ENCODE results near the gene PHF23.
A peak's percentile ranks its signal among the peaks of the same experiment; 100 is the strongest.

The PHF23 gene

DNA sequence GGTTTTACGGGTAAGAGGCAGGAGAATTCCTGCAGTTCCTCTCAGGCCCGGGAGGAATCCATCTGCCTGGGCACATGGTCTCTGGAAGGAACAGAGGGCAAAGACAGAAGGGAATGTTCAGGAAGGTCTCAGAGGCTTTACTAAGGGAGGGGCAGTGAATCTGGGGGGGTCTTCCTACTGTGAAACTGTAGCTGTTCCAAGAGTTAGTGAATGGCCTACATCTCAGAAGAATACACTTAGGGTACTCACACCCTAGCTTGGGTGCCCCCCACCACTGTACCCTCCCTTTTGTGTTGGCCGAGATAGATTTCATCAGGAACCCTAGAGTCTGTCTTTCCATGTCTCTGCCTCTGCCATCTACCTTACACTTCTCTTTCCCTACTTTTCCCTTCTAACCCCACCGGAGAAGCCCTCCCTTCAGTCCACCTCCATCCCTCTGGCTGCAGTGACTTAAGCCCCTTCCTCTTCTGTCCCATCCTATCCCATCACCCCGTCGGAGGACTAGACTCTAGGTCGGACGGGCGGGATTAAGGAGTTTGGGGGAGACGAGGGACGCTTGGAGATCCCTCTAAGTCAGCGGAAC lies 19.9 kb downstream of the PHF23 start:
- Histone ChIP-seq H2BK5ac (ENCODE audit: low read length) (no peak overlapping the region), H2BK120ac (ENCODE audit: low read depth, low read length) (no peak overlapping the region), H4K8ac (ENCODE audit: low read depth, low read length) (no peak overlapping the region), H2BK15ac (ENCODE audit: low read length) (peak overlapping the region; percentile 6), H3K79me1 (ENCODE audit: low read depth, low read length) (peaks cover 2% of the 10 kb centered on the region), H3K27me3 (ENCODE audit: control insufficient read depth in 3 of 3, insufficient read depth in 3 of 3, low read depth in 1 of 3, low read length in 3 of 3) (no peaks in the 10 kb centered on the region), H4K91ac (ENCODE audit: low read depth, low read length, poor library complexity) (no peak overlapping the region), H3K14ac (ENCODE audit: low read length) (no peak overlapping the region), H2AK5ac (ENCODE audit: low read depth, low read length) (peak overlapping the region; percentile 22), H3K9me3 (replicated peaks in 1 of 2; ENCODE audit: control insufficient read depth in 2 of 2, insufficient read depth in 1 of 2, low read depth in 1 of 2, low read length in 2 of 2) (no peaks in the 10 kb centered on the region), H3K4me3 (ENCODE audit: low read length in 2 of 2) (peak overlapping the region; percentile 58 to 67), H3K4ac (ENCODE audit: low read length) (no peak overlapping the region), H3K9ac (ENCODE audit: low read depth, low read length, poor library complexity) (no peak overlapping the region), H3K18ac (ENCODE audit: low read length) (peak overlapping the region; percentile 38), H3K36me3 (replicated peaks in 1 of 2; ENCODE audit: control insufficient read depth in 2 of 2, insufficient read depth in 2 of 2, low read length in 2 of 2) (peaks cover 26 to 39% of the 10 kb centered on the region in 2 donors), H3K4me2 (ENCODE audit: insufficient read depth, low read length, poor library complexity, severe bottlenecking) (peak overlapping the region; percentile 38), H3K23ac (ENCODE audit: low read depth, low read length, poor library complexity) (no peak overlapping the region), H2BK12ac (ENCODE audit: low read length) (no peak overlapping the region), H2AFZ (ENCODE audit: low read length) (peak overlapping the region; percentile 83), H3K4me1 (ENCODE audit: control insufficient read depth in 2 of 2, insufficient read depth in 1 of 2, low read depth in 1 of 2, low read length in 2 of 2) (peaks cover 29 to 35% of the 10 kb centered on the region in 2 donors), H3K27ac (replicated peaks; ENCODE audit: low read length) (peak overlapping the region; percentile 3)
- DNase-seq (ENCODE audit: low spot score), result no peak
- no CpG with 5 or more reads among the region's 12 CpGs for WGBS, 2 donors (ENCODE audit: extremely low coverage in 2 of 2, insufficient read length in 2 of 2, insufficient replicate concordance in 1 of 2)

DNA sequence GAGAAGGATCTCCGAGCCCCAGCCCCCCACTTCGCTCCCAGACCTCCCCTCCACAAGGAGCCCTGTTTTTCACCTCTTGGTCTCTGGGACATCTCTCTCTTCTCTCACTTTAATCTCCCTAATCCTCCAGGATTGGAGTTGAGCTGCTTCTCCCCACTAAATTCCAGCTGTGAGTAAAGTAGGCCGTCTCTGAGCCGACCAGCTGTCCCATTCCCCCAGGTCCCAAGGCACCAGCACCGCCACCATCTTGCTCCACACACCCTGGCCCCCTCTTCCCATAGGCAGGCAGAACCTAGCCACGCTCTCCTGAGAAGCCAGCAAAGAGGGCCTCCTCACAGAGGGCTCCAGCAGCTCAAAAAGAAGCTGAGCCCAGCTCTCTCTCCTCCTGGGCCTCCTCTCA lies 20.5 kb downstream of the PHF23 start:
- Histone ChIP-seq H3K79me1 (ENCODE audit: low read depth, low read length) (peaks cover 2% of the 10 kb centered on the region), H2AFZ (ENCODE audit: low read length) (peak overlapping the region; percentile 83), H2BK5ac (ENCODE audit: low read length) (no peak overlapping the region), H4K8ac (ENCODE audit: low read depth, low read length) (no peak overlapping the region), H2BK15ac (ENCODE audit: low read length) (peak overlapping the region; percentile 6), H3K23ac (ENCODE audit: low read depth, low read length, poor library complexity) (no peak overlapping the region), H2BK12ac (ENCODE audit: low read length) (no peak overlapping the region), H4K91ac (ENCODE audit: low read depth, low read length, poor library complexity) (no peak overlapping the region), H3K9ac (ENCODE audit: low read depth, low read length, poor library complexity) (no peak overlapping the region), H3K9me3 (replicated peaks in 1 of 2; ENCODE audit: control insufficient read depth in 2 of 2, insufficient read depth in 1 of 2, low read depth in 1 of 2, low read length in 2 of 2) (no peaks in the 10 kb centered on the region), H3K4me3 (ENCODE audit: low read length in 2 of 2) (no peak overlapping the region), H3K4me2 (ENCODE audit: insufficient read depth, low read length, poor library complexity, severe bottlenecking) (no peak overlapping the region), H3K27me3 (ENCODE audit: control insufficient read depth in 3 of 3, insufficient read depth in 3 of 3, low read depth in 1 of 3, low read length in 3 of 3) (no peaks in the 10 kb centered on the region), H3K14ac (ENCODE audit: low read length) (no peak overlapping the region), H2AK5ac (ENCODE audit: low read depth, low read length) (peak overlapping the region; percentile 22), H3K18ac (ENCODE audit: low read length) (no peak overlapping the region), H3K4me1 (ENCODE audit: control insufficient read depth in 2 of 2, insufficient read depth in 1 of 2, low read depth in 1 of 2, low read length in 2 of 2) (peaks cover 29 to 35% of the 10 kb centered on the region in 2 donors), H3K4ac (ENCODE audit: low read length) (no peak overlapping the region), H3K27ac (replicated peaks; ENCODE audit: low read length) (no peak overlapping the region), H3K36me3 (replicated peaks in 1 of 2; ENCODE audit: control insufficient read depth in 2 of 2, insufficient read depth in 2 of 2, low read length in 2 of 2) (peaks cover 20 to 34% of the 10 kb centered on the region in 2 donors), H2BK120ac (ENCODE audit: low read depth, low read length) (no peak overlapping the region)
- no peak for DNase-seq (ENCODE audit: low spot score)
- WGBS, 2 donors (ENCODE audit: extremely low coverage in 2 of 2, insufficient read length in 2 of 2, insufficient replicate concordance in 1 of 2), result no CpG with 5 or more reads among the region's 6 CpGs

DNA sequence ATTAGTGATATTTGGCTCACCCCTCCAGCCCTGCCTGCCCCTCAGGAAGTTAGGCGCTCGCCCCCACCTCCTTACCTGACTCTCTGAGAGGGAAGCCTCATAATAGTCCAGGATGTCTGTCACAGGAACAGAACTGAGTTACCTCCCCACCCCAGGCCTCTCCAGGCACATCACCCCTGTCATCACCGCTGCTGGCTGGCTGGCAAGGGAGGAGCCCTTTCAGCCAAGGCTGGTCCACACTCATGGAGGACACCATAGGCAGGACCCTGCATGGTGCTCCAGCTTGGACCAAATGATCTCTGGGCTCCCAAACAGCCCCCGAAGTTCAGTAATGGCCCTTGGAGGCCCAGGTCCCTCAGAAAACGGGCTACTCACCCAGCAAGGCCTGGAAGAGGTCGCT lies 21.1 kb downstream of the PHF23 start:
- Histone ChIP-seq H3K4ac (ENCODE audit: low read length) (peak overlapping the region; percentile 41), H3K4me3 (ENCODE audit: low read length in 2 of 2) (peak overlapping the region in 1 of 2 donors; percentile 44), H3K27ac (replicated peaks; ENCODE audit: low read length) (peak overlapping the region; percentile 54), H3K79me1 (ENCODE audit: low read depth, low read length) (peaks cover 2% of the 10 kb centered on the region), H3K9me3 (replicated peaks in 1 of 2; ENCODE audit: control insufficient read depth in 2 of 2, insufficient read depth in 1 of 2, low read depth in 1 of 2, low read length in 2 of 2) (no peaks in the 10 kb centered on the region), H2AK5ac (ENCODE audit: low read depth, low read length) (peak overlapping the region; percentile 22), H2BK15ac (ENCODE audit: low read length) (peak overlapping the region; percentile 90), H2BK12ac (ENCODE audit: low read length) (peak overlapping the region; percentile 96), H2AFZ (ENCODE audit: low read length) (peak overlapping the region; percentile 77), H3K9ac (ENCODE audit: low read depth, low read length, poor library complexity) (no peak overlapping the region), H3K23ac (ENCODE audit: low read depth, low read length, poor library complexity) (peak overlapping the region; percentile 27), H3K4me2 (ENCODE audit: insufficient read depth, low read length, poor library complexity, severe bottlenecking) (peak overlapping the region; percentile 54), H4K91ac (ENCODE audit: low read depth, low read length, poor library complexity) (peak overlapping the region; percentile 25), H3K27me3 (ENCODE audit: control insufficient read depth in 3 of 3, insufficient read depth in 3 of 3, low read depth in 1 of 3, low read length in 3 of 3) (no peaks in the 10 kb centered on the region), H3K36me3 (replicated peaks in 1 of 2; ENCODE audit: control insufficient read depth in 2 of 2, insufficient read depth in 2 of 2, low read length in 2 of 2) (peaks cover 15 to 28% of the 10 kb centered on the region in 2 donors), H3K18ac (ENCODE audit: low read length) (peak overlapping the region; percentile 86), H2BK5ac (ENCODE audit: low read length) (peak overlapping the region; percentile 76), H3K4me1 (ENCODE audit: control insufficient read depth in 2 of 2, insufficient read depth in 1 of 2, low read depth in 1 of 2, low read length in 2 of 2) (peaks cover 33 to 40% of the 10 kb centered on the region in 2 donors), H4K8ac (ENCODE audit: low read depth, low read length) (no peak overlapping the region), H3K14ac (ENCODE audit: low read length) (no peak overlapping the region), H2BK120ac (ENCODE audit: low read depth, low read length) (peak overlapping the region; percentile 10)
- no CpG with 5 or more reads among the region's 6 CpGs for WGBS, 2 donors (ENCODE audit: extremely low coverage in 2 of 2, insufficient read length in 2 of 2, insufficient replicate concordance in 1 of 2)
- DNase-seq (ENCODE audit: low spot score), result no peak

GRCh38 chr17:7217113-7217987 lies 21.9 kb downstream of the PHF23 start:
- Histone ChIP-seq H2BK5ac (ENCODE audit: low read length) (peak overlapping the region; percentile 76), H2AK5ac (ENCODE audit: low read depth, low read length) (peak overlapping the region; percentile 53), H3K4me1 (ENCODE audit: control insufficient read depth in 2 of 2, insufficient read depth in 1 of 2, low read depth in 1 of 2, low read length in 2 of 2) (peaks cover 33 to 40% of the 10 kb centered on the region in 2 donors), H3K27me3 (ENCODE audit: control insufficient read depth in 3 of 3, insufficient read depth in 3 of 3, low read depth in 1 of 3, low read length in 3 of 3) (no peaks in the 10 kb centered on the region), H4K91ac (ENCODE audit: low read depth, low read length, poor library complexity) (no peak overlapping the region), H3K4me2 (ENCODE audit: insufficient read depth, low read length, poor library complexity, severe bottlenecking) (peak overlapping the region; percentile 74), H3K18ac (ENCODE audit: low read length) (peak overlapping the region; percentile 86), H2AFZ (ENCODE audit: low read length) (peak overlapping the region; percentile 77), H3K9me3 (replicated peaks in 1 of 2; ENCODE audit: control insufficient read depth in 2 of 2, insufficient read depth in 1 of 2, low read depth in 1 of 2, low read length in 2 of 2) (no peaks in the 10 kb centered on the region), H3K27ac (replicated peaks; ENCODE audit: low read length) (peak overlapping the region; percentile 80), H2BK12ac (ENCODE audit: low read length) (no peak overlapping the region), H3K9ac (ENCODE audit: low read depth, low read length, poor library complexity) (peak overlapping the region; percentile 74), H4K8ac (ENCODE audit: low read depth, low read length) (no peak overlapping the region), H3K79me1 (ENCODE audit: low read depth, low read length) (peaks cover 2% of the 10 kb centered on the region), H3K14ac (ENCODE audit: low read length) (no peak overlapping the region), H2BK15ac (ENCODE audit: low read length) (peak overlapping the region; percentile 90), H3K36me3 (replicated peaks in 1 of 2; ENCODE audit: control insufficient read depth in 2 of 2, insufficient read depth in 2 of 2, low read length in 2 of 2) (peaks cover 7 to 19% of the 10 kb centered on the region in 2 donors), H2BK120ac (ENCODE audit: low read depth, low read length) (no peak overlapping the region), H3K4me3 (ENCODE audit: low read length in 2 of 2) (peak overlapping the region; percentile 44 to 76), H3K23ac (ENCODE audit: low read depth, low read length, poor library complexity) (no peak overlapping the region), H3K4ac (ENCODE audit: low read length) (no peak overlapping the region)
- WGBS, 2 donors (ENCODE audit: extremely low coverage in 2 of 2, insufficient read length in 2 of 2, insufficient replicate concordance in 1 of 2), result no CpG with 5 or more reads among the region's 32 CpGs
- DNase-seq (ENCODE audit: low spot score), result no peak

Measured in neuronal stem cell (in vitro differentiated cells).